ENCODE results near the gene MGAT4D.

GRCh38 chr4:140463614-140464013 lies 34.5 kb downstream of the MGAT4D start:
- TF ChIP-seq EZH2 (IDR thresholded peaks at IDR 0.05; ENCODE audit: insufficient read depth, poor library complexity, severe bottlenecking) (no peak), EZH2phosphoT487 (IDR thresholded peaks at IDR 0.05; ENCODE audit: insufficient read depth, low read depth) (no peak)

All from GM23248 (cell line).